HG02642 (cell line): Measurements from ENCODE around the gene RLF.
"Not testable (repeated sequence)": the region's sequence is repeated elsewhere in the genome, so short reads cannot be mapped to it uniquely, and the experiment has no call there.

Source experiments
- ATAC-seq: cut with Tn5 transposase; IDR thresholded peaks from one replicate; pipeline ENCODE4 v1.9.1; 2021; ENCODE audit warnings: mild to moderate bottlenecking; ENCODE audit not compliant: unreplicated experiment, poor library complexity

The RLF gene

DNA sequence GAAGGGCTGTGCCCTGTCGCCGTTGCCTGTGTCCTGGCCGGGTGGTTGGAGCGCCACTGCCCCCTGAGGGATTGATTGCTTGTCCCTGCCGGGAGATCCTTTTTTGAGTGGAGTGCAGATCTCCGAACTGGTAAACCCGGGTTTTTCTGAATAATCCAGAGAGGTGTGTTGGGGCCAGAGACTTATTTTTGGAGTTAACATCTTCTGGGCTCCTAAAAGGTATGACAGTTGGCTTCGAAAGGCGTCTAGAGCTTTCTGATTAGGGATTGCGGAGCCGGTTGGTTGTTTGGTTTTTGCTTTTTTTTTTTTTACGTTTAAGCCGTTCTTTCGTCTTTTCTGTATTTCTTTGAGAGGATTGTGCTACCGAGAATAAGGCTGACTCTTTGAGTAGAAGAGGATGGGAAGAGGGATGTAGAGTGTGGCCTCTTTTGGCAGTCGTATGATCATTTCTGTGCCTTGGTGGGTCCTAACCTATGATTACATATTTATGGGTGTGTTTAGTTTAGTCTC lies 756 bp downstream of the RLF start:
- no peak for ATAC-seq

DNA sequence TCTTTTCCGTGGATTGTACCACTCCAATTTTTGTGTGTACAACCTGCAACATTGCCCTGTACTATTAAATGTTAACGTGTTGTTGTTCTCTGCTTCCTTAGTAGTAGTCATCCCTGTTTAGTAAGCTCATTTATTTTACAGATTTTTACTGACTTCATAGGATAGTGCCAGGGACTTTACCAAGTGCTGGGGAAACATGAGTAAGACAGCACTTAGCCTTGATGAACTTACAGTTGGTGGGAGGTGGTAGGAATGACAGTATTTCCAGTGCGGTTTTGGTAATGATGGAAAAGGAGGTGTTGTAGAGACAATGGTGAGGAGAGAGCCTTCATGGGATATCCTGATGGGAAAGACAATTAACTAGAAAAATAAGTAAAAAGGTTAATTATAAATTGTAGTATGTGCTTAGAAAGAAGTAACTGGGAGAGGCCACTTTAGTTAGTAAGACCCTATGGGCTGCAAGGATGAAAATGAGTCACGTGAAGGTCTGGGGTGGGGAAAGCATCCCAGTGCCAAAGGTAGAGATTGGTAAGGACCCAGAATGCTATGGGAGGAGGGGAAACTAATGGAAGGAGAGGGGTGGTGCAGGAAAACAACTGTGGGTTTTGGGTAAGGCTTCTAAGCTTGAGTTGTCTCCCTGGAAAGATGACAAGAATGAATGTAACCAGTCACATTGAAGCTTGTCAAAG lies 1.7 kb downstream of the RLF start:
- ATAC-seq = no peak

DNA sequence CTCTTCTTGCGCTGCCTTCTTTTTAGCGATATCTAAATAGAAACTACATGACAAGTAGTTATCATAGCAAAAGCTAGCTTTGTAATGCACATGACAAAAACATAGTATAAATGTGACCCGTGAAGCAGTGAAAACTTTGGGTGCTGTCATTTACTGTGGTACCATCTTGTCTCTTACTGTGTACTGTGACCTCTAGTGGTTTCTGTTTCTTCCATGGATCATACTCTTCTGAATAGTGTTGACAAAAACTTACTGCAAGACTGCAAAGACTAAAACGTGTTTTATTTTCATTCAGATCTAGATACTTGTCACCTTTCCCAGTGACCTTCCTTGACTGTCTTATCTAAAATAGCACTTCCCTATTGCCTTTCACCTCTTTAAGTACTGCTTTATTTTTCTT lies 6.1 kb downstream of the RLF start:
- no peak for ATAC-seq

DNA sequence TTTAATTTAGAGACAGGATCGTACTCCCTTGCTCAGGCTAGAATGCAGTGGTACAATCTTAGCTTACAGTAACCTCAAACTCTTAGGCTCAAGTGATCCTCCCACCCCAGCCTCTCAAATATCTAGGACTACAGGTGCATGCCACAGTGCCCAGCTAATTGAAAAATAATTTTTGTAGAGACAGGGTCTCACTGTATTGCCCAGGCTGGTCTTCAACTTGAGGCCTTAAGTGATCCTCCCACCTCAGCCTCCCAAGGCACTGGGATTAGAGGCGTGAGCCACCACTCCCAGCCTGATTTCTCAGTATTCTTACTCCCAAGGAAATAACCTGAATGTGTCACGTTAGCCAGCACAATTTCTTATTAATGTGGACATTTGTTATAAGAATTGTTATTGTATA lies 9.8 kb downstream of the RLF start:
- no peak for ATAC-seq

DNA sequence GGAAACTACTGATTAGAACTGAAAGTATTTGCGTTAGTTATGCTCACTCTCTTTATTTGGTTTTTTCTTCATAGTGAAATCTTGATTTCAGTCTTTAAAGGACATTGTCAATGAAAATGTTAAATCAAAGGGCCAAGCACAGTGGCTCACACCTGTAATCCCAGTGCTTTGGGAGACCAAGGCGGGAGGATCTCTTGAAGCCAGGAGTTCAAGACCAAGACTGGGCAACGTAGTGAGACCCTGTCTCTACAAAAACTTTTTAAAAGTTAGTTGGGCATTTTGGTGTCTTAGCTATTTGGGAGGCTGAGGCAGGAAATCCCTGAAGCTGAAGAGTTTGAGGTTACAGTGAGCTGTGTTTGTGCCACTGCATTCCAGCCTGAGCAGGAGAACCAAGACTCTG lies 13.6 kb downstream of the RLF start:
- ATAC-seq = no peak

DNA sequence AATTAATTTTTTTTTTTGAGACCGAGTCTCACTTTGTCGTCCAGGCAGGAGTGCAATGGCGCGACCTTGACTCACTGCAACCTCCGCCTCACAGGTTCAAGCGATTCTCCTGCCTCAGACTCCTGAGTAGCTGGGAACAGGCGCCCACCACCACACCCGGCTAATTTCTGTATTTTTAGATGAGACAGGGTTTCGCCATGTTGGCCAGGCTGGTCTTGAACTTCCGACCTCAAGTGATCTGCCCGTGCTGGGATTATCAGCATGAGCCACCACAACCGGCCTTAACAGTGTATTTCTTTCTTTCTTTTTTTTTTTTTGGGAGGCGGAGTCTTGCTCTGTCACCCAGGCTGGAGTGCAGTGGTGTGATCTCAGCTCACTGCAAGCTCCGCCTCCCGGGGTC lies 15.8 kb downstream of the RLF start:
- ATAC-seq = not testable (repeated sequence)

DNA sequence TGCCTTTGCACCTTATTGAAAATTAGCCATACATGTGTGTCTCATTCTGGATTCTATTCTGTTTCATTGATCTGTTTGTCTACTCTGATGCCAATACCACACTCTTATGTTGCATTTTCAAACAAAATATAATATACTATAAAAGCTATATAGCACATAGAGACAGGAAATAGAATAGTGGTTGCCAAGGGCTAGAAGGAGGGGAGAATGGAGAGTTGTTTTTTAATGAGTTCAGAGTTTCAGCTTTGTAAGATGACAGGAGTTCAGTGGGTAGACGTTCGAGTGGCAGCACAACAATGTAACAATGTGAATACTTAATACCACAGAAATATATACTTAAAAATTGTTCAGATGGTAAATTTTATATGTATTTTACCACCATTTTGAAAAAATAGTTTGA lies 17.0 kb downstream of the RLF start:
- no peak for ATAC-seq

DNA sequence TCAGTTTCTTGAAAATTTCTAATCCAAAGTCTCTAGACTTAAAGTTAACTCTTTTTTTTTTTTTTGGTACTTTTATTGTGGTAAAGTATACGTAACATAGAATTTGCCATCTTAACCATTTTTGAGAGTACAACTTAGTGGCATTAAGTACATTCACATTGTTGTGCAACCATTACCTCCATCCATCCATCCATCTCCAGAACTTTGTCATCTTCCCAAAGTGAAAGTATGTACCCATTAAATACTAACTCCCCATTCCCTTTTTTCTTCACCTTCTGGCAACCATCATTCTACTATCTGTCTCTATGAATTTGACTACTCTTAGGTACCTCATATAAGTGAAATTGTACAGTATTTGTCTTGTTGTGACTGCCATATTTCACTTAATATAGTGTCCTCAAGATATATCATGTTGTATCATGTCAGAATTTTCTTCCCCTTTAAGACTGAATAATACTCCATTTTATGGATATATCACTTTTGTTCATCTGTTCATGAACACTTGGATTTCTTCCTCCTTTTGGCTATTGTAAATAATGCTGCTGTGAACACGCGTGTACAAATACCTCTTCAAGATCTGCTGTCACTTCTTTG lies 18.4 kb downstream of the RLF start:
- ATAC-seq = no peak

DNA sequence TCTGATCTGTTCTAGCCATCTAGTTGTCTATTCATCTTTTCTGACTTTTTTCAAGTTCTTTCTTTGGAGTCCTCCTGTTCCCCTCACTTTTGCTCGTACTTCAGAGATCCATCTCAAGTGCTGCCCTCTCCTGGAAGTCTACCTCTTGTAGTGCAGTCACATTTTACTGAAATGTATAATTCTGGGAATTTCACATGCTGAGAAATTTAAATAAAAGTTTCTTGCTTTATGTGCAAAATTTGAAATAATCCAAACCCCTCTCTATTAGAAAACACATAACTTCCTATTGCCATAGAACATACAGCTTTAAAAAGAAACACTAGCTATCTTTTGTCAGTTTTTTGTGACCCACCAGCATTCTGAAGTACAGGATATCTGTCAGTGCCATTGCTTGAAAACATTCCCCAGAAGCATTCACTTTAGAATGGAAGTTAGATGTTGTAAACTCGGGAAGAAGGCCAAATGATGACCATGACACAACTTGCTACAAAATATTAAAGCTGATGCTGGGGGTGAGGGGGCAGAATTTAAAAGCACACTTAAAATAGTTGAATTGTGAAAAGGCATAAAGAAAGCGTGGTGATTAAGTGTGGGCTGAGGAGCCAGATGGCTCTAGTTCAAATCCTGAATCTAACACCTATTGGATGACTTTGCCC lies 22.0 kb downstream of the RLF start:
- no peak for ATAC-seq

DNA sequence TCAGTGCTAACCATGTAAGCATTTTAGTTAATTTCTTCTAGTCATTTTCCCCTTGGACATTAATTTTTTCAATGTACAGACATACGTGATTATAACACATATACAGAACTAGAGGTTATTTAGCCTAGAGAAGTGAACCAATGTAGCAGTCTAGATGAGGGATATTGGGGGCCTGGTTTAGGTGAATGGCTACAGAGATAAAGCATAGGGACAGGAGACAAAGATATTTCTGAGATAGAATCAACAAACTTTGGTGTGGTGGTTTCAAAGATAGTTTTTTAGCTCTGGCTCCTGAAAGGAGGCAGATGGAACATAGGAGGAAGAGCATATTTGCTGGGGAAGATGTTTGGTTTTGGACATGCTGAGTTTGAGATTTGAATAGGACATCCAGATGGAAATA lies 23.0 kb downstream of the RLF start:
- no peak for ATAC-seq

DNA sequence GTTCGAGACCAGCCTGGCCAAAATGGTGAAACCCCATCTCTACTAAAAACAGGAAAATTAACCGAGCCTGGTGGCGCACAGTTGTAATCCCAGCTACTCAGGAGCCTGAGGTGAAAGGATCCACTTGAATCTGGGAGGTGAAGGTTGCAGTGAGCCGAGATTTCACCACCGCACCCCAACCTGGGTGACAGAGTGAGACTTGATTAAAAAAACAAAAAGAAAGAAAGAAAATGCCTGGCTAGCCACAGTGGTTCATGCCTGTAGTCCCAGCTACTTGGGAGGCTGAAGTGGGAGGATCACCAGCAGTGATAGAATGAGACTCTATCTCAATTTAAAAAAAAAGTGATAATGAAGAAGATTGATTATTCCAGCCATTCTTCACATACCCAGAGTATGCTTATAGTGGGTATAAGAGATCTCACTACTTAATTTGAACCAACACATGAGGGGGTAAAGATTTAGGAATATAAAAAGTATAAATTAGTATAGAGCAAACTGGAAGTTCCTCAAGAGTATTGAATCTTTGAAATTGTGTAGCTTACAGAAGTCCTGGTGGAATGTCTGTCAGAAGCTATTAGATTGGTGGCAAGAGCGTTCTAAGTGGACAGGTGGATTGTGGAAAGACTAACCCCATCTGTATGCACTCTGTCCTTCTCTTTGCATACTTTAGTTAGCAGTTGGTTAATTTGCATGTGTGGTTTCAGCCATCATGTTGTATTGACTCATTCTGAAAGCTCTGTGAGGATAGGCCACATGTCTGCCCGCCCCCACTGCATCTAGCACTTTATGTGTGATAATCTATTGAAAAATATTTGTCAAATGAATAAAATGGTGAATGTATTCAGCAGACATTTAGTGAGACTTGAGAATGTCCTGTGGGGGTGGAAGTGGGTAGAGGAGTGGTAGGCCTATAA lies 25.0 kb downstream of the RLF start:
- peak; percentile 95 for ATAC-seq

DNA sequence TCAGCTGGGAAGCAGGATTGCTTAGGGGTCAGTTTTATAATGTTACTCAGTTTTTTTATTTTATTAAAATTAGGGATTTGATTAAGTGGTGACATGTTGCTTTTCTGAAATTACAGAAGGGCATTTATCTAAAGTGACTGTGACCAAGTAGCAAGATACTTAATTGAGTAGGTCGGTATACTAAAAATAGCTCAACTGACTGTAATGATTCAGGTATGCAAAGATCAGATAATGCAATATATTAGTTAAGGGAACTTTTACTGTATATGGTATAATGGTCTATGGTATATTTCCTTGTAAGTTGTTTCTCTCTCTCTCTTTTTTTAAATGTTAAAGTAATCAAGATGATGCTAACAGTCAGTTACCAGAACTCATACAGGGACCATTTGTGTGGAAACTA lies 26.2 kb downstream of the RLF start:
- ATAC-seq = no peak

DNA sequence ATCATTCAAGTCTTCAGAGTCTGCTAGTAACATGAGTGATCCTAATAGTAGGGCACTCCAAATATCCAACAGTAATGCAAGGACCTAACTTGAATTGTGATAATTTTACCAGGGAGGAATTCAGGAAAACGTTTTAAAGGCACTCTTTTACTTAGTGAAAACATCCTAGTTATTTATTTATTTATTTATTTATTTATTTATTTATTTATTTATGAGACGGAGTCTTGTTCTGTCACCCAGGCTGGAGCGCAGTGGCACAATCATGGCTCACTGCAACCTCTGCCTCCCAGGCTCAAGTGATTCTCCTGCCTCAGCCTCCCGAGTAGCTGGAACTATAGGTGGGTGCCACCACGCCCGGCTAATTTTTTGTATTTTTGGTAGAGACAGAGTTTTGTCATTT lies 33.5 kb downstream of the RLF start:
- not testable (repeated sequence) for ATAC-seq

DNA sequence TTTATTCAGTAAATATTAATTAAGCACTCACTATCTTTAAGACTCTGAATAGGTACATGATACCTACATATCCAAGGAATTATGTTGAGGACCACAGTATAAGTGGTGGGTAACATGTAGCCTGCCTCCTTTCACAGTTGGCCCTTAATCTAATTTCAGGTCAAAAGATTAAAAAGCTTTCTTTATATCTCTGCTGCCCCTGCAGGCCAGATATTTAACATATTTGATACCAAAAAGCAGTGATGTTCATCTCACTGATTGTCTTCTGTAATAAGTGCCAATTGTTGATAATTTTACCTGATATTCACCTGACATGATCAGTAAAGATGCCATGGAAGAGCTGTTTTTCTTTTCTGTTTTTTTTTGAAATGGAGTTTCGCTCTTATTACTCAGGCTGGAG lies 36.5 kb downstream of the RLF start:
- ATAC-seq = no peak

DNA sequence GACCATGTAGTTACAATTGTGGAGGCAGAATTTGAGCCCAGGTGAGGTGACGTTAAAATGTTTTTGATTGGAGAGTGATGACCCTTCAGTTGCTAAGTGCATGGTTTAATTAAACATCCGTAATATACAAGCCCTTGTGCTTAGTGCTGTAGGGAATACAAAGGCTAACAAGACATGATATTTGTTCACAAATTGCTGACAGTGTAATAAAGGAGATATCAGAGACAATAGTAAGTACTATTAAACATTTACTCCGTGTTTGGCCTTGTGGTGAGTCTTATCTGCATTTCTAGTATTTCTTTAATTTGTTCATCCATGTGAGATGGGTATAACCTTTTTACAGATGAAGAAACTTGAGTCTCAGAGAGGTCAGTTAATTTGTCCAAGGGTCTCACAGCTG lies 37.9 kb downstream of the RLF start:
- no peak for ATAC-seq

DNA sequence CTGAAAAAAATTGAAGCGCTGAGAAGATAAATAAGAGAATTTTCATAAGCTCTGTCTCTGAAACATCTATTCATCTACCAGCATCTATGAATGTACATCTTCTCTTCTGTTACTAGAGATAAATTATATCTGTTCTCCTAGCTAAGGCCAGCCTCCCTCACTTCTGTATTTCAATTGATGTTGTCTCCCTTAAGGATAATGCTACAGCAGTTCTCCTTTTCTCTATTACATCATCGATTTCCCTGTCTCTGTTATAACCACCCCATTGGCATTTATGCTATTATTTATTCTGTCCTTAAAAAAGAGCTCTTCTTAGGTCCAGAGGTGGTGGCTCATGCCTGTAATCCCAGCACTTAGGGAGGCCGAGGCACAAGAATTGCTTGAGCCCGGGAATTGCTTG lies 43.7 kb downstream of the RLF start:
- ATAC-seq = no peak

DNA sequence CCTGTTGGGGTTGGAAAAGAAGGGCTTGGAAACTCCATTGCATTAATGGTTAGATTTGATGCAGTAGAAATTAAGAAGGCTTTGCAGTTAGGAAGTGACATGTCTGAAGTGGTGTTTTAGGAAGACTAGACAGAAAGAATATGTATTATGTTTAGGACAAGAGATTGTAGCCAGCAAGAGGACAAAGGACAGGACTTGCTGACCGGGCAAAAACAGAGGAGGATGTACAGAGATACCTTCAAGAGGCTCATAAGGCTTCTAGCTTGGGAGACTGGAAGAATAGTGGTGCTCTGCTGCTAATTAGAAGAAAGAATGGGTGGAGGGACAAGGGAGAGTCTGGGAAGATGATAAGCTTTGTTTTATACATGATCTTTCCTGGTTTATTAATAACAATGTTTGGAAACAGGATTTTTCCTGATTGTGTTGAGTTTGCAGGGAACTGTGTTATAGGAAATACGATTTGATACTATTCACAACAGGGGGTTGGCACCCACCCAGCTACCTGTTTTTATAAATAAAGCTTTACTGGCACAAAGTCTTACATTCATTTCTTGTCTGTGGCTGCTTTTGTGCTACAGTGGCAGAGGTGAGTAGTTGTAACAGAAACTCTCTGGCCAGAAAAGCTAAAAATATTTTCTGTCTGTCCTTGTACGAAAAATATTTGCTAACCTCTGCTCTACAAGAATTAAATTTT lies 49.5 kb downstream of the RLF start:
- ATAC-seq = no peak

DNA sequence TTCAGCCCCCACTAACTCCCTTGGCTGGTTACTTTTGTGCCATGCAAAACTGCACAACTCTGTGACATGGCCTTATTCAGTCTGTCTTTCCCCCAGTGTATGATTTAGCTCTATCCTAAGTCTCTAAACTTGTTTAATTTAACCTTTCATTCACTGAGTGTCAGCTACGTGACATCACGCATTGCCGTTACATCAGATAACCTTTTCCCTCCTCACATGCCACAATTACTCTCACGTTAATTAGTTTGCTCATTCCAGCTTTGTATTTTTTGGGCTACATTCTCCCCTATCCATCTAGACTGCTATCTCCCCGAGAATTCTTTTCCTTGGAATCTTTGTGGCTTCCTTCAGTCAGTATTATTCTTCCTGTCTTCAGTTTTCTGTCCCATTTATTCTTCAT lies 57.1 kb downstream of the RLF start:
- no peak for ATAC-seq

DNA sequence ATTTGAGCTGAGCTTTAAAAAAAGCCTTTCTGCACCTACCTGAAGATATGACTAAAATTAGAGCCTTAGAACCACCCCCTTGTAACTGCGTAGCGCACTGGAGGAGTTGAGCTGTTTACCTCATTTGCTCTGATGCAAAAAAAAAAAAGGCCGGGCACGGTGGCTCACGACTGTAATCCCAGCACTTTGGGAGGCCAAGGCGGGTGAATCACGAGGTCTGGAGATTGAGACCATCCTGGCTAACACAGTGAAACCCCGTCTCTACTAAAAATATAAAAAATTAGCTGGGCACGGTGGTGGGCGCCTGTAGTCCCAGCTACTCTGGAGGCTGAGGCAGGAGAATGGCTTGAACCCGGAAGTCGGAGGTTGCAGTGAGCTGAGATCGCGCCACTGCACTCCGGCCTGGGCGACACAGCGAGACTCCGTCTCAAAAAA lies 60.3 kb downstream of the RLF start:
- not testable (repeated sequence) for ATAC-seq
